ENCODE measurements around the gene LYSET. TPM values are rescaled to one million over a fixed set of nuclear protein-coding genes. Genes with fewer than 3 reads are reported as not detected.
"Not testable (repeated sequence)": the region's sequence is repeated elsewhere in the genome, so short reads cannot be mapped to it uniquely, and the experiment has no call there.

Gene LYSET
- total RNA-seq, 4 donors from 2014 or later = 6.5 to 11.7 (median 9.3) TPM

DNA sequence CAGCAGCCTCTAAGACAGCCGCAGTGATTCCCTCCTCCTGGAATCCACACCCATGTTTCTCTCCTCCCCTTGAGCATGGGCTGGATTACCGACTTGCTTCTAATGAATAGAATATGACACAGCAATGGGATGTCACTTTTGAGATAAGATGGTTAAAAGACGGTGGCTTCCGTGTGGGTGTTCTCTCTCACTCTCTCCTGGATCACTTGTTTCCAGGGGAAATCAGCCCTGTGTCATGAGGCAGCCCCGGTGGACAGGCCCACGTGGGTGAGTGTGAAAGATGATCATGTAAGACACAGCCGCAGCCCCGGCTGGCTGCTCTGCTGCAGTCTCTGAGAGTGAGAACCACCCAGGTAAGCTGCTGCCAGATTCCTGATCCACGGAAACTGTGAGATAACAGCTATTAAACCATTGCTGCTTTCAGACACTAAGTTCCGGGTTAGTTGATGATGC is 11.1 kb upstream of the LYSET start:
- no peak overlapping the region for H3K27ac ChIP-seq
- no peaks in the 10 kb centered on the region for H3K36me3 ChIP-seq
- no peak for DNase-seq (ENCODE audit: low spot score in 2 of 2)
- no peaks in the 10 kb centered on the region for H3K27me3 ChIP-seq
- no peaks in the 10 kb centered on the region for H3K9me3 ChIP-seq
- peaks cover 0 to 6% (median 0%) of the 10 kb centered on the region in 4 donors for H3K4me1 ChIP-seq
- no peak overlapping the region for H3K4me3 ChIP-seq
- TF ChIP-seq EP300 (IDR thresholded peaks at IDR 0.05) (no peak), POLR2A (IDR thresholded peaks at IDR 0.05) (no peak)
- TF ChIP-seq, protein P1, sequence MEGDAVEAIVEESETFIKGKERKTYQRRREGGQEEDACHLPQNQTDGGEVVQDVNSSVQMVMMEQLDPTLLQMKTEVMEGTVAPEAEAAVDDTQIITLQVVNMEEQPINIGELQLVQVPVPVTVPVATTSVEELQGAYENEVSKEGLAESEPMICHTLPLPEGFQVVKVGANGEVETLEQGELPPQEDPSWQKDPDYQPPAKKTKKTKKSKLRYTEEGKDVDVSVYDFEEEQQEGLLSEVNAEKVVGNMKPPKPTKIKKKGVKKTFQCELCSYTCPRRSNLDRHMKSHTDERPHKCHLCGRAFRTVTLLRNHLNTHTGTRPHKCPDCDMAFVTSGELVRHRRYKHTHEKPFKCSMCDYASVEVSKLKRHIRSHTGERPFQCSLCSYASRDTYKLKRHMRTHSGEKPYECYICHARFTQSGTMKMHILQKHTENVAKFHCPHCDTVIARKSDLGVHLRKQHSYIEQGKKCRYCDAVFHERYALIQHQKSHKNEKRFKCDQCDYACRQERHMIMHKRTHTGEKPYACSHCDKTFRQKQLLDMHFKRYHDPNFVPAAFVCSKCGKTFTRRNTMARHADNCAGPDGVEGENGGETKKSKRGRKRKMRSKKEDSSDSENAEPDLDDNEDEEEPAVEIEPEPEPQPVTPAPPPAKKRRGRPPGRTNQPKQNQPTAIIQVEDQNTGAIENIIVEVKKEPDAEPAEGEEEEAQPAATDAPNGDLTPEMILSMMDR (IDR thresholded peaks at IDR 0.05) = no peak
- WGBS, 2 donors = 31 to 41% methylated on average over 10 of the region's 10 CpGs

DNA sequence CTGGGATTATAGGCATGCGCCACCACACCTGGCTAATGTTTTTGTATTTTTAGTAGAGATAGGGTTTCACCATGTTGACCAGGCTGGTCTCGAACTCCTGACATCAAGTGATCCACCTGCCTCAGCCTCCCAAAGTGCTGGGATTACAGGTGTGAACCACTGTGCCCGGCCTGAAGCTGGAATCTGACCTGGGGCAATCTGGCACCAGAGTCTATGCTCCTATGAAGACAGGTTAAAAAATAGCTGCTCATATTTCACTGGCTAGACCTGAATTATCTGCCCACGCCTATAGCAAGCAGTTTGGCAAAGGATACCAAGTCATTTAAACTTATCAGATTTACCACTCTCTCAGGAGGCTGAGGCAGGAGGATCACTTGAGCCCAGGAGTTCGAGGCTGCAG is 10.4 kb upstream of the LYSET start:
- H3K4me3 ChIP-seq; H3K27ac ChIP-seq; H3K4me1 ChIP-seq; H3K27me3 ChIP-seq; H3K36me3 ChIP-seq; H3K9me3 ChIP-seq; DNase-seq (ENCODE audit: low spot score in 2 of 2): not testable (repeated sequence)
- 77 to 87% methylated on average over 5 of the region's 5 CpGs for WGBS, 2 donors

DNA sequence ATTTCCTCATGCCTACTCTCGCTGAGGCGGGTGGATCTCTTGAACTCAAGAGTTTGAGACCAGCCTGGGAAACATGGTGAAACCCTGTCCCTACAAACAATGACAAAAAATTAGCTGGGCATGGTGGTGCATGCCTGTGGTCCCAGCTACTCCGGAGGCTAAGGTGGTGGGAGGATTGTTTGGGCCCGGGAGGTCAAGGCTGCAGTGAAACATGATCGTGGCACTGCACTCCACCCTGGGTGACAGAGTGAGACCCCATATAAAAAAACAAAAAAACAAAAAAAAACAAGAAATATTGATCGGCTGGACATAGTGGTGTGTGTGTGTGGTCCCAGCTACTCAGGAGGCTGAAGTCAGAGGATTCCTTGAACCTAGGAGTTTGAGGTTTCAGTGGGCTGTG is 9.6 kb upstream of the LYSET start:
- peaks cover 0 to 6% (median 0%) of the 10 kb centered on the region in 4 donors for H3K4me1 ChIP-seq
- WGBS, 2 donors = 72 to 76% methylated on average over 6 of the region's 6 CpGs
- no peak for DNase-seq (ENCODE audit: low spot score in 2 of 2)
- TF ChIP-seq EP300 (IDR thresholded peaks at IDR 0.05) = no peak
- TF ChIP-seq POLR2A (IDR thresholded peaks at IDR 0.05) = no peak
- TF ChIP-seq, protein P1 (IDR thresholded peaks at IDR 0.05) = no peak
- no peaks in the 10 kb centered on the region for H3K36me3 ChIP-seq
- no peaks in the 10 kb centered on the region for H3K9me3 ChIP-seq
- H3K4me3 ChIP-seq = no peak overlapping the region
- no peaks in the 10 kb centered on the region for H3K27me3 ChIP-seq
- no peak overlapping the region for H3K27ac ChIP-seq

DNA sequence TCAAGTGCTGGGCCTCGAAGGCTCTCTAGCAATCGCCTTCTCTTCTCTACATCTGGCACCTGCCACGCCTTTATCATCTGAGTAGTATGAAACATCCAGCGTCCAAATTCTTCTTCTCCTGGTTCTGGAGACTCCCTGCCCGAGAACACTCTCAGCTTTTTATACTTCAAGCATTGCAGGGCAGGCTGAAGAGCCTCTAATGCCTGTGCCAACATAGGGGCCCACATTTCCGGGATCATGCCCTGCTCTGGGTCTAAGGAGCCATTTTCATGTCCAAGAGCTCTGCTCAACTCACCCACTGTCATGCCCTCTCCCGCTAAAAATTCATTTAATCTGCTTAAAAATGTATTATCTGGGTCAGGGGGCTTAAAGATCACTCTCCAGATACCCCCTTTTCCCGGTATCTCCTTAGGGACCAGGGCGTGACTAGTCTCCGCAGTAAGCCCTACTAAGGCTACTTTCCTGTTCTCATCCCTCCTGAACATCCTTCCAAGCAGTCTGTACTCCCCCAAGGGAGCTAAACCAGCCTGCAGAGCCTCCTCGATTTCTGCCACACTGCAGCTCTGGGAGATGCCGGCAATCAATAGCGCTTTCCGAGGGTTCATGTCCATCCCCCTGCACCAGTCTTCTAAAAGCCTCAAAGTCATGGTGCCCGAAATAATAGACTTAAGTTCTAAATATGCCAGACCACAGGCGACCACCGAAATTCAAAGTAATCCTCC is 1.4 kb upstream of the LYSET start:
- H3K4me1 ChIP-seq = peaks cover 0 to 34% (median 19%) of the 10 kb centered on the region in 4 donors
- peak overlapping the region; percentile 69 to 98 (median 96) for H3K27ac ChIP-seq
- DNase-seq (ENCODE audit: low spot score in 2 of 2) = no peak
- TF ChIP-seq, protein P1 (IDR thresholded peaks at IDR 0.05) = no peak
- TF ChIP-seq POLR2A (IDR thresholded peaks at IDR 0.05) = no peak
- H3K36me3 ChIP-seq = peaks cover 0 to 35% (median 6%) of the 10 kb centered on the region in 3 donors
- peak overlapping the region; percentile 72 to 98 (median 89) for H3K4me3 ChIP-seq
- WGBS, 2 donors = 36 to 41% methylated on average over 17 of the region's 17 CpGs
- no peaks in the 10 kb centered on the region for H3K9me3 ChIP-seq
- H3K27me3 ChIP-seq = no peaks in the 10 kb centered on the region

DNA sequence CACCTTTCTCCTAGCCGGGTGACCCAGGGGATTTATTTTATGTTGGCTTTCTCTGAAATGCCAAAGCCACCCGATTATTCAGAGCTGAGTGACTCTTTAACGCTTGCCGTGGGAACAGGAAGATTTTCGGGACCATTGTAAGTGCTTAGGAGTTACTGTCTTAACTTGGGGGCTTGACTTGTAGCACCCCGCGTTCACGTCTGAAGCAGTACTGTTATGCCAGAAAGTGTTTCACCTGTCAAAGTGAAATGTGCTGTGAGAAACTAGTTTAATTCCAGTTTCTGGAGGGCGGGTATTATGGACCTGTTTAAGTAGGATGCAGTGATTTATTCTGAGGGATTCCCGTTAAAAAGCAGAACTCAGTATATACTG is 218 bp downstream of the LYSET start:
- Histone ChIP-seq H3K4me3 (peak overlapping the region; percentile 72 to 98 (median 86)), H3K27me3 (no peaks in the 10 kb centered on the region), H3K9me3 (no peaks in the 10 kb centered on the region), H3K4me1 (peaks cover 0 to 34% (median 19%) of the 10 kb centered on the region in 4 donors), H3K36me3 (peaks cover 0 to 43% (median 6%) of the 10 kb centered on the region in 3 donors), H3K27ac (peak overlapping the region; percentile 69 to 98 (median 94))
- 0 to 1% methylated on average over 9 to 10 of the region's 10 CpGs for WGBS, 2 donors
- no peak for DNase-seq (ENCODE audit: low spot score in 2 of 2)
- TF ChIP-seq EP300 (IDR thresholded peaks at IDR 0.05) (no peak), POLR2A (IDR thresholded peaks at IDR 0.05) (no peak)
- TF ChIP-seq, protein P1 (IDR thresholded peaks at IDR 0.05) = no peak

Measured in tibial nerve (tissue), 4 donors.